B cell (primary cell): ENCODE measurements around the gene WDR73. TPM values are rescaled to one million over a fixed set of nuclear protein-coding genes. Genes with fewer than 3 reads are reported as not detected.

ENCODE experiments used
- ATAC-seq: fragments of 200-7000 bp; cut with Tn5 transposase; one replicate; pipeline ENCODE4 v1.10.0; 2021; ENCODE audit warnings: low read depth, mild to moderate bottlenecking, moderate number of reproducible peaks, moderate library complexity
- CTCF ChIA-PET: fragments of 350-600 bp; sonication (Branson Sonifier 250); formaldehyde crosslinking; loops from one replicate; lab custom pipeline; 2021; ENCODE audit warnings: antibody characterized with exemption, inconsistent platforms; lab: Charles Lee
- POLR2A ChIA-PET: fragments of 350-600 bp; sonication (Branson Sonifier 250); formaldehyde crosslinking; loops from one replicate; lab custom pipeline; 2021; ENCODE audit warnings: antibody characterized with exemption; lab: Charles Lee
- DNase-seq: peaks from one replicate; pipeline ENCODE4 v3.0.0; 2013
- H2AFZ ChIP-seq: 2 replicates; pipeline ENCODE4 v1.6.1; 2012; ENCODE audit warnings: mild to moderate bottlenecking, low read depth, low read length; ENCODE audit not compliant: insufficient read depth, poor library complexity, severe bottlenecking
- H3K27ac ChIP-seq, 2 donors: 1 replicate in 1 of 2; 2 replicates in 1 of 2; pipeline ENCODE4 v1.5.1; 2012 to 2013; ENCODE audit warnings: low read length in 2 of 2, mild to moderate bottlenecking in 2 of 2, moderate library complexity in 1 of 2
- H3K27me3 ChIP-seq, 4 experiments: fragments of 200-600 bp in 1 of 4; sonication (generic) in 1 of 4; replicated peaks in 1 of 4; 1 replicate in 2 of 4; 2 replicates in 2 of 4; pipeline versions ENCODE4 v1.6.1 to v1.7.0; 2013 to 2016; ENCODE audit warnings: low read length in 3 of 4, mild to moderate bottlenecking in 2 of 4, mixed read lengths in 1 of 4, moderate library complexity in 1 of 4; ENCODE audit not compliant: insufficient read depth in 4 of 4, control insufficient read depth in 3 of 4; ENCODE audit errors: control extremely low read depth in 1 of 4
- H3K36me3 ChIP-seq, 2 experiments: replicated peaks in 1 of 2; 1 replicate in 1 of 2; 2 replicates in 1 of 2; pipeline versions ENCODE4 v1.6.1 to v1.7.1; 2013; ENCODE audit warnings: low read length in 1 of 2; ENCODE audit not compliant: insufficient read depth in 2 of 2, control insufficient read depth in 1 of 2; ENCODE audit errors: control extremely low read depth in 1 of 2, extremely low read depth in 1 of 2
- H3K4me1 ChIP-seq, 2 donors: fragments of 200-600 bp in 1 of 2; sonication (generic) in 1 of 2; 1 replicate in 1 of 2; 2 replicates in 1 of 2; pipeline versions ENCODE4 v1.5.1 to v1.6.1; 2013 to 2017; ENCODE audit warnings: low read length in 2 of 2; ENCODE audit not compliant: control insufficient read depth in 2 of 2, insufficient read depth in 2 of 2
- H3K4me2 ChIP-seq: replicated peaks from 2 replicates; pipeline ENCODE3; 2012; ENCODE audit warnings: mild to moderate bottlenecking, low read depth, low read length; ENCODE audit not compliant: poor library complexity, severe bottlenecking
- H3K4me3 ChIP-seq, 5 experiments: fragments of 200-600 bp in 1 of 5; sonication (generic) in 1 of 5; 1 replicate in 3 of 5; 2 replicates in 2 of 5; pipeline versions ENCODE4 v1.5.1 to v1.7.0; 2011 to 2016; ENCODE audit warnings: low read length in 4 of 5, mild to moderate bottlenecking in 4 of 5, low read depth in 2 of 5, control low read depth in 1 of 5, moderate library complexity in 1 of 5; ENCODE audit not compliant: insufficient read depth in 1 of 5; ENCODE audit errors: control extremely low read depth in 1 of 5, extremely low read depth in 1 of 5
- H3K79me2 ChIP-seq: fragments of 200-600 bp; sonication (generic); one replicate; pipeline ENCODE4 v1.6.0; 2016; ENCODE audit warnings: low read length; ENCODE audit not compliant: control insufficient read depth, insufficient read depth
- H3K9ac ChIP-seq: fragments of 200-600 bp; sonication (generic); 2 replicates; pipeline ENCODE4 v1.6.1; 2017; ENCODE audit warnings: mild to moderate bottlenecking, low read length, moderate library complexity
- H3K9me3 ChIP-seq, 3 donors: one replicate each; pipeline versions ENCODE4 v1.6.1 to v1.7.1; 2013; ENCODE audit warnings: low read length in 2 of 3; ENCODE audit not compliant: control insufficient read depth in 2 of 3, insufficient read depth in 1 of 3; ENCODE audit errors: control extremely low read depth in 1 of 3
- H4K20me1 ChIP-seq: 2 replicates; pipeline ENCODE4 v1.6.0; 2012; ENCODE audit warnings: mild to moderate bottlenecking, low read length; ENCODE audit not compliant: insufficient read depth, control insufficient read depth, poor library complexity, severe bottlenecking
- H3K27ac Mint-ChIP-seq: one replicate; pipeline ENCODE4 v1.8.0; 2021; ENCODE audit warnings: mixed read lengths
- H3K27me3 Mint-ChIP-seq: one replicate; pipeline ENCODE4 v1.8.0; 2021; ENCODE audit warnings: mixed read lengths
- H3K4me1 Mint-ChIP-seq: one replicate; pipeline ENCODE4 v1.8.0; 2021; ENCODE audit warnings: mixed read lengths
- H3K4me3 Mint-ChIP-seq: one replicate; pipeline ENCODE4 v1.8.0; 2021; ENCODE audit warnings: mixed read lengths
- H3K9me3 Mint-ChIP-seq: one replicate; pipeline ENCODE4 v1.8.0; 2022; ENCODE audit warnings: mixed read lengths; ENCODE audit not compliant: insufficient read depth
- CTCF ChIP-seq: fragments of 200-600 bp; IDR thresholded peaks from one replicate; pipeline ENCODE4 v1.8.0; 2022; ENCODE audit warnings: antibody characterized with exemption, mild to moderate bottlenecking
- EZH2 ChIP-seq: IDR thresholded peaks from 2 replicates; pipeline ENCODE4 v1.6.1; 2012; ENCODE audit warnings: borderline replicate concordance, low read depth, mild to moderate bottlenecking, moderate library complexity, low read length; ENCODE audit not compliant: insufficient read depth, poor library complexity, severe bottlenecking
- WGBS: methylation state at CpG from one replicate; pipeline ENCODE4 v1.1.5; 2013; ENCODE audit warnings: missing lambda C conversion rate; ENCODE audit not compliant: insufficient coverage; 5-methylcytosine and 5-hydroxymethylcytosine counted together
- intact Hi-C: fragments of 100-400 bp; cut with micrococcal nuclease; formaldehyde crosslinking; loops from one replicate; pipeline ENCODE4 v1.10.0; 2022
- polyA plus RNA-seq: library from polyadenylated mRNA; depleted of rRNA; stranded (reverse); fragments of >200 nt; gene quantifications from 2 replicates; pipeline ENCODE4 v1.2.3, GENCODE V29; 2012
- total RNA-seq, 2 donors: library from RNA; stranded (reverse); fragments of 120-200 nt in 1 of 2; gene quantifications; 1 replicate in 1 of 2; 2 replicates in 1 of 2; pipeline versions ENCODE4 v1.2.3 to v1.2.4, GENCODE V29; 2013 to 2022

WDR73 gene
- total and polyA plus RNA-seq, 2 donors (not counting 1 experiment from before 2014, with no cell fraction given), result 21.0 to 43.4 TPM

GRCh38 chr15:84647726-84648125 is 6.4 kb downstream of the WDR73 start:
- DNase-seq (no peak), ATAC-seq (no peak)
- no peaks in the 10 kb centered on the region for H3K9me3 Mint-ChIP-seq
- H2AFZ ChIP-seq, result no peak overlapping the region
- H3K4me1 Mint-ChIP-seq, result peaks cover 17% of the 10 kb centered on the region
- H3K79me2 ChIP-seq, result peaks cover 6% of the 10 kb centered on the region
- H3K9ac ChIP-seq, result no peak overlapping the region
- no peak overlapping the region for H3K4me2 ChIP-seq
- ChIA-PET CTCF (no interaction called here), POLR2A (no interaction called here)
- no peak overlapping the region for H3K27ac ChIP-seq
- TF ChIP-seq EZH2, result no peak
- no peak for TF ChIP-seq CTCF
- H3K9me3 ChIP-seq, result no peaks in the 10 kb centered on the region
- no peaks in the 10 kb centered on the region for H3K27me3 ChIP-seq
- H3K36me3 ChIP-seq, result peaks cover 4 to 69% of the 10 kb centered on the region in 2 experiments
- H3K27me3 Mint-ChIP-seq, result no peaks in the 10 kb centered on the region
- H3K4me3 ChIP-seq, result no peak overlapping the region
- H4K20me1 ChIP-seq, result peaks cover 5% of the 10 kb centered on the region
- H3K27ac Mint-ChIP-seq, result no peak overlapping the region
- intact Hi-C loops, result no loop called here
- no peak overlapping the region for H3K4me3 Mint-ChIP-seq
- H3K4me1 ChIP-seq, result peaks cover 4 to 6% of the 10 kb centered on the region in 2 donors

- Histone ChIP-seq H3K9me3 (no peaks in the 10 kb centered on the region), H3K9ac (no peak overlapping the region), H4K20me1 (peaks cover 5% of the 10 kb centered on the region), H3K79me2 (no peaks in the 10 kb centered on the region), H3K4me2 (no peak overlapping the region), H3K27me3 (no peaks in the 10 kb centered on the region), H3K36me3 (peaks cover 4 to 71% of the 10 kb centered on the region in 2 experiments), H3K27ac (no peak overlapping the region), H3K4me3 (no peak overlapping the region), H2AFZ (no peak overlapping the region), H3K4me1 (peaks cover 4 to 5% of the 10 kb centered on the region in 2 donors)
- Mint-ChIP-seq H3K9me3 (no peaks in the 10 kb centered on the region), H3K4me3 (no peak overlapping the region), H3K27ac (no peak overlapping the region), H3K27me3 (no peaks in the 10 kb centered on the region), H3K4me1 (peaks cover 11% of the 10 kb centered on the region)
- CTCF ChIA-PET, result no interaction called here
- TF ChIP-seq CTCF, result no peak
- no peak for TF ChIP-seq EZH2
- no peak for ATAC-seq
- 100% methylated on average over 6 of the region's 10 CpGs for WGBS
- POLR2A ChIA-PET, result no interaction called here
- DNase-seq, result no peak
- intact Hi-C loops, result no loop called here
Measured at GRCh38 chr15:84645997-84646396, 8.1 kb downstream of the WDR73 start.
